Keratinocyte (primary cell): ENCODE results near the gene SFSWAP.

ENCODE experiments used
- EZH2 ChIP-seq: IDR thresholded peaks from one replicate; pipeline ENCODE4 v1.6.1; 2012; ENCODE audit warnings: inconsistent platforms, mild to moderate bottlenecking, low read length, moderate library complexity
- TF ChIP-seq, protein P1 (sequence below), 3 experiments: IDR thresholded peaks in 1 of 3; conservative IDR thresholded peaks in 1 of 3; optimal IDR thresholded peaks in 1 of 3; 2 replicates in 2 of 3; 3 replicates in 1 of 3; pipeline versions ENCODE3 to v1.5.1; 2011; ENCODE audit warnings: low read length in 3 of 3, mild to moderate bottlenecking in 3 of 3, moderate library complexity in 2 of 3, control low read depth in 1 of 3, inconsistent platforms in 1 of 3; ENCODE audit not compliant: insufficient read depth in 2 of 3; ENCODE audit errors: extremely low read depth in 1 of 3

DNA sequence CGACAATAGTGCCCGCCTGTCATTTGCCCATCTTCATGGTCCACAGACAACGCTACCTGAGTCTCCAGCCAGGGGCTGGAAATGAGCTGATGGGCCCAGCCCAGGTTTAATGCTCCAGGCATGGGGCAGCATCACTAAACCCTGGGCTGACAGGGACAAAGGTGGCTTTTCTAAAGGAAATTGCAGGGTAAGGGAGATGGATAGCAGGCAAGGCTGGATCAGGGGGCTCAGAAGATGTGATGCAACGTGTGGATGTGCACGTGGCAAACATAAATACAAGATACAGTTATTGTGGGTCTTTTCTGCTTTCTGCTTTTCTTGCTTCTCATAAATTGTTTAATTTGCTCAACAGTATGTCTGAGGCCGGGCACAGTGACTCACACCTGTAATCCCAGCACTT lies 113.6 kb downstream of the SFSWAP start:
- no peak for TF ChIP-seq EZH2
- TF ChIP-seq, protein P1, sequence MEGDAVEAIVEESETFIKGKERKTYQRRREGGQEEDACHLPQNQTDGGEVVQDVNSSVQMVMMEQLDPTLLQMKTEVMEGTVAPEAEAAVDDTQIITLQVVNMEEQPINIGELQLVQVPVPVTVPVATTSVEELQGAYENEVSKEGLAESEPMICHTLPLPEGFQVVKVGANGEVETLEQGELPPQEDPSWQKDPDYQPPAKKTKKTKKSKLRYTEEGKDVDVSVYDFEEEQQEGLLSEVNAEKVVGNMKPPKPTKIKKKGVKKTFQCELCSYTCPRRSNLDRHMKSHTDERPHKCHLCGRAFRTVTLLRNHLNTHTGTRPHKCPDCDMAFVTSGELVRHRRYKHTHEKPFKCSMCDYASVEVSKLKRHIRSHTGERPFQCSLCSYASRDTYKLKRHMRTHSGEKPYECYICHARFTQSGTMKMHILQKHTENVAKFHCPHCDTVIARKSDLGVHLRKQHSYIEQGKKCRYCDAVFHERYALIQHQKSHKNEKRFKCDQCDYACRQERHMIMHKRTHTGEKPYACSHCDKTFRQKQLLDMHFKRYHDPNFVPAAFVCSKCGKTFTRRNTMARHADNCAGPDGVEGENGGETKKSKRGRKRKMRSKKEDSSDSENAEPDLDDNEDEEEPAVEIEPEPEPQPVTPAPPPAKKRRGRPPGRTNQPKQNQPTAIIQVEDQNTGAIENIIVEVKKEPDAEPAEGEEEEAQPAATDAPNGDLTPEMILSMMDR (optimal IDR thresholded peaks at IDR 0.05 in 1 of 3, IDR thresholded peaks at IDR 0.05 in 1 of 3, conservative IDR thresholded peaks at IDR 0.05 in 1 of 3; ENCODE audit: extremely low read depth in 1 of 3, insufficient read depth in 2 of 3, low read length in 3 of 3), result no peak
